ENCODE measurements around the gene C4B.
A peak's percentile ranks its signal among the peaks of the same experiment; 100 is the strongest.
"Not testable (repeated sequence)": the region's sequence is repeated elsewhere in the genome, so short reads cannot be mapped to it uniquely, and the experiment has no call there.

Gene C4B

DNA sequence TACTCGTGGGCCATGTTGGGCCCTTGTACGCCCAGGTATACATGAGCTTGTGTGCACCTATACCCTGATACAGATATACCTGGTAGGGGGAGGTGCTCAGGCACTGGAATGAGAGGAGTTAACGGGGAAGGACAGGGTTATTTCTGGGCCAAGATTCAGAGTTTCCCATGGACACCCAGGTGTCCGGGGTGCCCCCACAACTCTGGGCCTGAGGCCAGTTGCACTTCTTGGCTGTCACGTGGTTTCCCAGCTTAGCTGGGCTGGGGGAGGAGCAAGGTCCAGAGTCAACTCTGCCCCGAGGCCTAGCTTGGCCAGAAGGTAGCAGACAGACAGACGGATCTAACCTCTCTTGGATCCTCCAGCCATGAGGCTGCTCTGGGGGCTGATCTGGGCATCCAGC is 32.9 kb upstream of the C4B start, which contains the start of gene C4A:
Gene C4A (plus strand): TSS at position 314 of the 400 bp plus-strand sequence. CDS start 51 bp downstream, at position 365.
- DNase-seq: not testable (repeated sequence)

GRCh38 chr6:31989363-31989762 is 25.2 kb upstream of the C4B start:
- not testable (repeated sequence) for DNase-seq

DNA sequence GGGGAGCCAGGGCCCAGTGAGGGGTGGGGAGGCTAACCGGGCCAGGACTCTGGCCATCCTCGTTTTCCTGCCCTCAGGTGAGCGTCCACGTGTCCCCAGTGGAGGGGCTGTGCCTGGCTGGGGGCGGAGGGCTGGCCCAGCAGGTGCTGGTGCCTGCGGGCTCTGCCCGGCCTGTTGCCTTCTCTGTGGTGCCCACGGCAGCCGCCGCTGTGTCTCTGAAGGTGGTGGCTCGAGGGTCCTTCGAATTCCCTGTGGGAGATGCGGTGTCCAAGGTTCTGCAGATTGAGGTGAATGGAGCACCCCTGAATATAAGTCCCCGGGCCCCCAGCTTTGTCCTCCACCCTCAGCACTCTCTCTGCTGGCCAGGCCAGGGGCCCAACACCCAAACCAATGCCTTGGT is 20.2 kb upstream of the C4B start:
- not testable (repeated sequence) for DNase-seq

DNA sequence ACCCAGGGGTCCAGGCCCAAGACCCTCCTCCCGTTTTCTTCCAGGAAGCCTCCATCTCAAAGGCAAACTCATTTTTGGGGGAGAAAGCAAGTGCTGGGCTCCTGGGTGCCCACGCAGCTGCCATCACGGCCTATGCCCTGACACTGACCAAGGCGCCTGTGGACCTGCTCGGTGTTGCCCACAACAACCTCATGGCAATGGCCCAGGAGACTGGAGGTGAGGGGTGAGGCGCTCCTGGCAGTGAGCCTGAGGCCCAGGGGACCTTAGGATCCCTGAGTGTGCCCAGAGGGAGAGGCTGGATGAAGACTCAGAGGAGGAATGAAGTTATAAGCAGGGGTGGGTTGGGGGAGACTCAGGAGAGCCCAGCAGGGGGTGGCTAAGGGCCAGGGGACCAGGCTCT is 18.2 kb upstream of the C4B start:
- DNase-seq: not testable (repeated sequence)

- DNase-seq: not testable (repeated sequence)
These were observed 11.9 kb upstream of the C4B start for GRCh38 chr6:32002546-32003268.

- not testable (repeated sequence) for DNase-seq
These were observed 11.3 kb upstream of the C4B start for GRCh38 chr6:32003301-32003700.

- not testable (repeated sequence) for DNase-seq
These were observed 10.2 kb upstream of the C4B start for GRCh38 chr6:32004393-32004792.

- DNase-seq: not testable (repeated sequence)
These were observed 9.6 kb upstream of the C4B start for GRCh38 chr6:32004864-32005537.

DNA sequence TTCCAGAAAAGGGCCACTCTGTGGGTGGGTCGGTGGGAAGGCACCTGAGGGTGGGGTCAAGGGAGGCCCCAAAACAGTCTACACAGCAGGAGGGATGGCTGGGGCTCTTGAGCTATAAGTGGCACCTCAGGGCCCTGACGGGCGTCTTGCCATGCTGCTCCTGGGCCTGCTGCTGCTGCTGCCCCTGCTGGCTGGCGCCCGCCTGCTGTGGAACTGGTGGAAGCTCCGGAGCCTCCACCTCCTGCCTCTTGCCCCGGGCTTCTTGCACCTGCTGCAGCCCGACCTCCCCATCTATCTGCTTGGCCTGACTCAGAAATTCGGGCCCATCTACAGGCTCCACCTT is 9.1 kb upstream of the C4B start:
- not testable (repeated sequence) for DNase-seq

DNA sequence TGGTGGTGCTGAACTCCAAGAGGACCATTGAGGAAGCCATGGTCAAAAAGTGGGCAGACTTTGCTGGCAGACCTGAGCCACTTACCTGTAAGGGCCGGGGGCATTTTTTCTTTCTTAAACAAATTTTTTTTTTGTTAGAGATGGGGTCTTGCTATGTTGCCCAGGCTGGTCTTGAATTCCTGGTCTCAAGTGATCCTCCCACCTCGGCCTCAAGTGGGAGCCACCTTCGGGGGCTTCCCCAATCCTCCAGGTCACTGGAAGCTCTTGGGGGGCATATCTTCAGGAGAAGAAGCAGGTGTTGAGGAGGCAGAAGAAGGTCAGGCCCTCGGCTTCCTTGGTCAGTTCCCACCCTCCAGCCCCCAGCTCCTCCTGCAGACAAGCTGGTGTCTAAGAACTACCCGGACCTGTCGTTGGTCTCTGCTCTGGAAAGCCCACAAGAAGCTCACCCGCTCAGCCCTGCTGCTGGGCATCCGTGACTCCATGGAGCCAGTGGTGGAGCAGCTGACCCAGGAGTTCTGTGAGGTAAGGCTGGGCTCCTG is 8.5 kb upstream of the C4B start:
- DNase-seq: peak in 1 of 5 experiments; percentile 0

- DNase-seq: not testable (repeated sequence)
These were observed 7.5 kb upstream of the C4B start for GRCh38 chr6:32007086-32007485.

DNA sequence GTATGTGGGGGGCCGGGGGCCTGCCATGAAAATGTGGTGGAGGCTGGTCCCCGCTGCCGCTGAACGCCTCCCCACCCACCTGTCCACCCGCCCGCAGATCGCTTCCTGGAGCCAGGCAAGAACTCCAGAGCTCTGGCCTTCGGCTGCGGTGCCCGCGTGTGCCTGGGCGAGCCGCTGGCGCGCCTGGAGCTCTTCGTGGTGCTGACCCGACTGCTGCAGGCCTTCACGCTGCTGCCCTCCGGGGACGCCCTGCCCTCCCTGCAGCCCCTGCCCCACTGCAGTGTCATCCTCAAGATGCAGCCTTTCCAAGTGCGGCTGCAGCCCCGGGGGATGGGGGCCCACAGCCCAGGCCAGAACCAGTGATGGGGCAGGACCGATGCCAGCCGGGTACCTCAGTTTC is 6.6 kb upstream of the C4B start:
- not testable (repeated sequence) for DNase-seq

DNA sequence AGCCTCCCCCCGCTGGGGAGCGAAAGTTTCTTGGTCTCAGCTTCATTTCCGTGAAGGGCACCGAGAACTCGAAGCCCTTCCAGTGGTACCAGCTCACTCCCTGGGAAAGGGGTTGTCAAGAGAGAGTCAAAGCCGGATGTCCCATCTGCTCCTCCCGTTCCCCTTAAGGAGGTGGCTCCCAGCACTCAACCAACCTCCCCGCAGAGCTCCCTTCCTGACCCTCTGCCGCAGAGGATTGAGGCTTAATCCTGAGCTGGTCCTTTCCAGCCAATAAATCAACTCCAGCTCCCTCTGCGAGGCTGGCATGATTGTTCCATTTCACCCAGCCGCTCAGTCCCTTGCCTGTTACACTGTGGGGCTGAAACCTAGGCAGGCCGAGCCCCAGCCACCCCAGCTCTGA is 6.0 kb upstream of the C4B start:
- DNase-seq: not testable (repeated sequence)

- not testable (repeated sequence) for DNase-seq
These were observed 5.1 kb upstream of the C4B start for GRCh38 chr6:32009537-32009936.

DNA sequence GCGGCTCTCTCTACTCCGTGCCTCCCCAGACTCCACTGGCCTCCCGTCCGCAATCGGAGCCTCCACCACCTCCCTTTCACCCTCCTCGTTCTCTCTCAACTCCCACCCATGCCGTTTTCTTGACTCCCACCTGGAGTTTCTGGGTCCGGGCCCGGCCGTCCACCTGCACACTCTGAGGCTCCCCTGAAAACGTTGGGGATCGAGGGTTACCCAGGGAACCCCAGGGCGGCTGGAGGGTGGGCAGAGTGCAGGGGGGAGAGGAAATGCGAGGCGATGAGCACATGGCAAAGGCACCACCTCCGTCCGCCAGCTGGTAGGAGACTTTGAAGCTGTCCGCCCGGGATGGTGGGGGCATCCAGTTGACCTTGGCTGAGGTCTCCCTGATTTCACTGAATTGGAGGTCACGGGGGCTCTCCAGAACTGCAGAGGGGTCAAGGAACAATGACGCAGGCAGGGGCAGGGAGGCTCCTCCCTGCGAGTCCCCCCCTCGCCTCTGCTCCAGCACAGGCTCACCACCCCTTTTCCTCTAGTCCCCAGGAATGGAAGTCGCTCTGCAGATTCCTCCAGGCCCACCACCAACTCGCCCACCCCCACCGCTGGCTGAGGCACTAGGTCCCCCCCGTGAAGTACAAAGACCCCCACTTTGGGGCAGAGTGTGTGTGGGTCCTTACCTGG is 3.6 kb upstream of the C4B start:
- DNase-seq: not testable (repeated sequence)

DNA sequence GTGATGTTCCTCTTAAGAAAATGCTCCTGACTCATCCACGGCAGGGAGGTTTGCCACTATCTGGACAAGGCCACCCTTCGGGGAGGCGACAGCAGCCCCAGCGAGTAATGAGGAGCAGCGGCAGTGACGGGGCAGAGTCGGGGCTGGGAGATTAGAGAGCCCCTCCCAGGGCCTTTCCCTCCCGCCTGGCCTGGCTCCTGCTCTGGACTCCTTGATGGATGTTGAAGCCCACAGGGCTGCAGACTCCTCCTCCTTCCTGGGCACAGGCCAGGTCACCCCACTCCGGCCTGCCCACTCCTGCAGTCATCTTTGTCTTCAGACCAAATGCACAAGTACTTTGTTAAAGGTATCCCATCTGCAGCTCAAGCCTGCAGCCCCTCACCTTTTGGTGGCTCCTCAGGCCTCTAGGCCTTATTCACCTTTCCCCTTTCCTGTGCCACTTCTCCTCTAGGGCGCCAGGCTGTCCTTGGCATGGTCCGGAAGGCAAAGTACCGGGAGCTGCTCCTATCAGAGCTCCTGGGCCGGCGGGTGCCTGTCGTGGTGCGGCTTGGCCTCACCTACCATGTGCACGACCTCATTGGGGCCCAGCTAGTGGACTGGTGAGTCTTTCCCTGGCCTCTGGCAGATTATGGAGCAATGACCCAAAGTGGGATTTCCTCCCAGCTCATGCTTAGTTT is 1.5 kb upstream of the C4B start:
- not testable (repeated sequence) for DNase-seq

GRCh38 chr6:32013738-32014137 is 857 bp upstream of the C4B start:
- DNase-seq: not testable (repeated sequence)

- not testable (repeated sequence) for DNase-seq
These were observed 7.5 kb downstream of the C4B start for GRCh38 chr6:32022100-32022499.

DNA sequence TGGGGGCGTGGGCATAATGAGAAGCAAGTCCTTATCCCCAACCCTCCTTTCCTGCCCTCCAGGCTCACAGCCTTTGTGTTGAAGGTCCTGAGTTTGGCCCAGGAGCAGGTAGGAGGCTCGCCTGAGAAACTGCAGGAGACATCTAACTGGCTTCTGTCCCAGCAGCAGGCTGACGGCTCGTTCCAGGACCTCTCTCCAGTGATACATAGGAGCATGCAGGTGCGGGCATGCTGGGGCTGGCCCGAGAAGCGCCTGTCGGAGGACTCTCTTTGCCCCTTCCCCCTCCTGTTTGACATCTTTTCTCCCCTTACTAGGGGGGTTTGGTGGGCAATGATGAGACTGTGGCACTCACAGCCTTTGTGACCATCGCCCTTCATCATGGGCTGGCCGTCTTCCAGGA is 14.0 kb downstream of the C4B start:
- not testable (repeated sequence) for DNase-seq

- DNase-seq: not testable (repeated sequence)
These were observed 15.0 kb downstream of the C4B start for GRCh38 chr6:32029553-32029952.

DNA sequence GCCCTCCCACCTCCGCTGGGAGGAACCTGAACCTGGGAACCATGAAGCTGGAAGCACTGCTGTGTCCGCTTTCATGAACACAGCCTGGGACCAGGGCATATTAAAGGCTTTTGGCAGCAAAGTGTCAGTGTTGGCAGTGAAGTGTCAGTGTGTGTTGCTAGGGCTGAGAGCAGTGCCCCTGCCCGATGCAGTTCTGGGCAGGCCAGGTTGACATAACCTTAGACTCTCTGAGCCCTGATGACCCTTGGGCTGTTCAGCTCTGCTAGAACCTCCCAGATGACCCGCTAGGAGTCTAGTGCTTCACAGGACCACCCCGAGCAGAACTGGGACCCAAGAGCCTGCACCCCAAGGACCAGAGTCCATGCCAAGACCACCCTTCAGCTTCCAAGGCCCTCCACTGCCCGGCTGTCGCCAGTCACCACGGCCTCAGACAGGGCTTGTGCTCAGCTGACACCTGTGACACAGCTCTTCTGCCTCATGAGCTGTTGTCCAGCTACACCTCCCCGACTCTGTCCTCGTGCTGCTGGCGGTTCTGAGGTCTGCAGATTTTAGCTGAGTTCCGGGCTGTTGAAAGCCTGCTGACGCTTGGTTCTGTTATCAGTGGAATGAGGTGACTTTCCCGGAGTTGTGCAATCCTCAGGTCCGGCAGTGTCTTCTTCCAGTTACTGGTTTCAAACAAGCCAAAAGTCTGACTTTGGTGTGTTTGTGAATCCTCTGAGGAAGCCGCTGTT is 20.9 kb downstream of the C4B start:
- not testable (repeated sequence) for DNase-seq

DNA sequence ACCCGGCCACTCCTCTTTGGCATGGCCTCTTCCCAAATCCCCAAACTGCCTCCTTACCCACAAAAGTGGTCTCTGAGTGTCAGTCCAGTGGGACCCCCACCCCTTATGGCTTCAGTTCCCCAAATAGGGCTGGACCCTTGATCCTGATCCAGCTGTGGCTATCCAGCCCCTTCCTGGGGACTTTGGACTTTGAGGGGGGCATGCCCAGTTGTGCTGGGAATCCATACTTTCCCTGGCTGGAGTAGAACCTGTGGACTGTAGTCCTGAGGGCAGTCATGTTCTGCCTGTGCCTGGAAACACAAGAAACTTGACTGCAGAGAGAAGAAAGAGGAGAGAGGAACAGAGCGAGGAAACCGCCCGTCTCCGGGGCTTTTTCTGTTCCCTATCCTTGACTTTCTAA is 22.5 kb downstream of the C4B start:
- not testable (repeated sequence) for DNase-seq

All from T-helper 2 cell (primary cell).